ENCODE results near the gene NUB1.

- TF ChIP-seq CTCF (optimal IDR thresholded peaks at IDR 0.05 in 1 of 3, IDR thresholded peaks at IDR 0.05 in 1 of 3, conservative IDR thresholded peaks at IDR 0.05 in 1 of 3; ENCODE audit: extremely low read depth in 1 of 3, insufficient read depth in 2 of 3, low read length in 3 of 3), result no peak
- no peak for TF ChIP-seq EZH2 (IDR thresholded peaks at IDR 0.05; ENCODE audit: low read length)
Measured at GRCh38 chr7:151307536-151307935, 34.1 kb upstream of the NUB1 start.
